OCI-LY1 (cell line): ENCODE data around the gene CFAP44.

Experiments
- H2AFZ ChIP-seq: fragments of 200-600 bp; sonication (generic), shearing (Covaris generic); 2 replicates; pipeline ENCODE4 v1.6.0; 2014; ENCODE audit warnings: antibody characterized with exemption, mild to moderate bottlenecking, low read length
- H3F3A ChIP-seq: fragments of 200-600 bp; sonication (generic), shearing (Covaris generic); 2 replicates; pipeline ENCODE4 v1.6.0; 2014; ENCODE audit warnings: mild to moderate bottlenecking, antibody characterized with exemption, low read length, moderate library complexity; ENCODE audit not compliant: insufficient read depth
- H3K27ac ChIP-seq: fragments of 200-600 bp; sonication (generic); 2 replicates; pipeline ENCODE4 v1.5.1; 2014; ENCODE audit warnings: low read length, mixed run types, mild to moderate bottlenecking, low read depth; ENCODE audit not compliant: poor library complexity, severe bottlenecking
- H3K27me3 ChIP-seq: fragments of 200-600 bp; sonication (generic); 2 replicates; pipeline ENCODE4 v1.6.0; 2014; ENCODE audit warnings: antibody characterized with exemption, mild to moderate bottlenecking, low read length, moderate library complexity; ENCODE audit not compliant: insufficient read depth
- H3K36me3 ChIP-seq: fragments of 200-600 bp; sonication (generic); 2 replicates; pipeline ENCODE4 v1.6.1; 2014; ENCODE audit warnings: mild to moderate bottlenecking, antibody characterized with exemption, low read length, moderate library complexity, mixed read lengths; ENCODE audit not compliant: insufficient read depth
- H3K4me1 ChIP-seq: fragments of 200-600 bp; sonication (generic); 2 replicates; pipeline ENCODE4 v1.5.1; 2014; ENCODE audit warnings: mild to moderate bottlenecking, low read length, moderate library complexity; ENCODE audit not compliant: insufficient read depth, severe bottlenecking
- H3K4me2 ChIP-seq: fragments of 200-600 bp; sonication (generic), shearing (Covaris generic); 2 replicates; pipeline ENCODE4 v1.6.1; 2014; ENCODE audit warnings: low read length
- H3K4me3 ChIP-seq: fragments of 200-600 bp; sonication (generic); 2 replicates; pipeline ENCODE4 v1.5.1; 2014; ENCODE audit warnings: low read length, low read depth, mild to moderate bottlenecking, mixed read lengths; ENCODE audit not compliant: poor library complexity, severe bottlenecking
- H3K79me2 ChIP-seq: fragments of 200-600 bp; shearing (Covaris generic); 2 replicates; pipeline ENCODE4 v1.6.1; 2016; ENCODE audit warnings: mixed run types, low read length, mixed read lengths; ENCODE audit not compliant: insufficient read depth
- H3K9ac ChIP-seq: fragments of 200-600 bp; sonication (generic), shearing (Covaris generic); 2 replicates; pipeline ENCODE4 v1.6.1; 2014; ENCODE audit warnings: mild to moderate bottlenecking, low read length, mixed read lengths
- H3K9me2 ChIP-seq: fragments of 200-600 bp; sonication (generic), shearing (Covaris generic); 2 replicates; pipeline ENCODE4 v1.6.1; 2014; ENCODE audit warnings: low read depth, mild to moderate bottlenecking, low read length, mixed read lengths
- H3K9me3 ChIP-seq: fragments of 200-600 bp; shearing (Covaris generic); 2 replicates; pipeline ENCODE4 v1.6.1; 2014; ENCODE audit warnings: low read length, mixed read lengths
- H4K20me1 ChIP-seq: fragments of 200-600 bp; sonication (generic), shearing (Covaris generic); 2 replicates; pipeline ENCODE4 v1.6.0; 2016; ENCODE audit warnings: mild to moderate bottlenecking, low read length; ENCODE audit not compliant: insufficient read depth
- EZH2 ChIP-seq: fragments of 200-600 bp; sonication (generic), shearing (Covaris generic); IDR thresholded peaks from 2 replicates; pipeline ENCODE4 v1.8.0; 2017; ENCODE audit warnings: borderline replicate concordance, mixed run types, mild to moderate bottlenecking, antibody characterized with exemption, low read length, moderate library complexity, mixed read lengths
- TF ChIP-seq, protein P1 (sequence below): fragments of 200-600 bp; sonication (generic), shearing (Covaris generic); IDR thresholded peaks from 2 replicates; pipeline ENCODE4 v1.5.1; 2017; ENCODE audit warnings: mild to moderate bottlenecking, antibody characterized with exemption, low read length, moderate library complexity, mixed read lengths

The CFAP44 gene

DNA sequence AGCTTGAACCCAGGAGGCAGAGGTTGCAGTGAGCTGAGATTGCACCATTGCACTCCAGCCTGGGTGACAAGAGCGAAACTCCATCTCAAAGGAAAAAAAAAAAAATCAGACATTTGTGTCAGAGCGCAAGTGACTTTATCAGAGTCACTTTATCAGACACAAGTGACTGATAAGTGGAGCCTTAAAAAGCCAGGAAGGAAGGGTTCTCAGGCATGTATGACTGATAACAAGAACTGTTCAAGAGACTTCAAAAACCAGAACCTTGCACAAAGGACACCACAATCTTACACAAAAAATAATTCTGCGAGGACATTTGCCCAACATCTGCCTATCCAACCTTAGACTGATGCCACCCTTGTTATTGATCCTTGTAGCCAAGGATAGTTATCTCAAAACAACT, 13.3 kb upstream of the CFAP44 start:
- TF ChIP-seq EZH2 = no peak
- TF ChIP-seq, protein P1, sequence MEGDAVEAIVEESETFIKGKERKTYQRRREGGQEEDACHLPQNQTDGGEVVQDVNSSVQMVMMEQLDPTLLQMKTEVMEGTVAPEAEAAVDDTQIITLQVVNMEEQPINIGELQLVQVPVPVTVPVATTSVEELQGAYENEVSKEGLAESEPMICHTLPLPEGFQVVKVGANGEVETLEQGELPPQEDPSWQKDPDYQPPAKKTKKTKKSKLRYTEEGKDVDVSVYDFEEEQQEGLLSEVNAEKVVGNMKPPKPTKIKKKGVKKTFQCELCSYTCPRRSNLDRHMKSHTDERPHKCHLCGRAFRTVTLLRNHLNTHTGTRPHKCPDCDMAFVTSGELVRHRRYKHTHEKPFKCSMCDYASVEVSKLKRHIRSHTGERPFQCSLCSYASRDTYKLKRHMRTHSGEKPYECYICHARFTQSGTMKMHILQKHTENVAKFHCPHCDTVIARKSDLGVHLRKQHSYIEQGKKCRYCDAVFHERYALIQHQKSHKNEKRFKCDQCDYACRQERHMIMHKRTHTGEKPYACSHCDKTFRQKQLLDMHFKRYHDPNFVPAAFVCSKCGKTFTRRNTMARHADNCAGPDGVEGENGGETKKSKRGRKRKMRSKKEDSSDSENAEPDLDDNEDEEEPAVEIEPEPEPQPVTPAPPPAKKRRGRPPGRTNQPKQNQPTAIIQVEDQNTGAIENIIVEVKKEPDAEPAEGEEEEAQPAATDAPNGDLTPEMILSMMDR = no peak

DNA sequence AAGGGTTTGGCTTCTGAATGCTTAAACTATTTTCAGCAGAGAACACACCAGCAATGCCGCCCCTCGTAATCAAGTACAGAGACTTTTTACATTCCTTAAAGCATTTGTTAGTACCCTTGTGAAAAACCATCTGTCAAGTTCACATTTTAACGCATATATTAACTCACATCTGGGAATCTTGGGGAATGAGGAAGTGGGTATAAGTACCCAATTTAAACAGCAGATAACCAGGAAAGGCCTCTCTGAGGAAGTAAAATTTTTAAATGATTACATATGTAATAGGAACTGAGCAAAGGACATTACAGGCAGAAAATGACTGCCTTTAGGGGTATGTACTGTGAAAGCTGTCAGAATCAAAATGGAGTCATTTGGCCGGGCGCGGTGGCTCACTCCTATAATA, 12.8 kb upstream of the CFAP44 start:
- Histone ChIP-seq H3K4me1 (no peaks in the 10 kb centered on the region), H3K79me2 (no peaks in the 10 kb centered on the region), H3K4me2 (no peak overlapping the region), H3K4me3 (no peak overlapping the region), H3K9ac (no peak overlapping the region), H3K27me3 (no peaks in the 10 kb centered on the region), H2AFZ (no peak overlapping the region), H3K9me3 (no peaks in the 10 kb centered on the region), H4K20me1 (no peaks in the 10 kb centered on the region), H3K36me3 (peaks cover 45% of the 10 kb centered on the region), H3K9me2 (no peaks in the 10 kb centered on the region), H3F3A (no peaks in the 10 kb centered on the region), H3K27ac (no peak overlapping the region)
- TF ChIP-seq, protein P1 = no peak
- no peak for TF ChIP-seq EZH2

More for the DNA sequence above, 13.3 kb upstream of the CFAP44 start:
- Histone ChIP-seq H3K4me1 (no peaks in the 10 kb centered on the region), H2AFZ (no peak overlapping the region), H3K79me2 (no peaks in the 10 kb centered on the region), H3K27me3 (no peaks in the 10 kb centered on the region), H3K4me3 (no peak overlapping the region), H3K4me2 (no peak overlapping the region), H3K9me2 (no peaks in the 10 kb centered on the region), H3K9ac (no peak overlapping the region), H3F3A (no peaks in the 10 kb centered on the region), H4K20me1 (no peaks in the 10 kb centered on the region), H3K36me3 (peaks cover 49% of the 10 kb centered on the region), H3K27ac (no peak overlapping the region), H3K9me3 (no peaks in the 10 kb centered on the region)

DNA sequence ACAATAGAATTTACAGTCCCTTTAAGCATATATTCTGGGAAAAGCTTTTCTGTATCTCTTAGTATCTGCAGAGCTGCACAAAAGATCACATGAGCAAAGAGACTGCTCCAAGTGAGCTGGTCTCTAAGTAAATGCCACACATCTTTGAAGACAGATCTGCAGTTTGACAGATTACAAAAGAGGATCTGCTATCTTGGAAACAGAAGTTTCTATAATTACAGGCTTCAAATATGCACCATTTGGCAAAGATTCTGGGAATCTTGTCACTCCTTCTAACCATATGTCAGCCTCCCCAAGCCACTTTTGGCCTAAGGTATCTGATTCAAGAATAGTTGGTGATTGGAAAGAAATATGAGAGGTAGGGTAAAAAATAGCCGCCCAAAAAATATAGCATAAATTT, 9.6 kb upstream of the CFAP44 start:
- Histone ChIP-seq H3K4me2 (no peak overlapping the region), H3K4me1 (no peaks in the 10 kb centered on the region), H3K79me2 (no peaks in the 10 kb centered on the region), H3K27ac (no peak overlapping the region), H3K36me3 (peaks cover 47% of the 10 kb centered on the region), H2AFZ (no peak overlapping the region), H4K20me1 (no peaks in the 10 kb centered on the region), H3K27me3 (no peaks in the 10 kb centered on the region), H3K9ac (no peak overlapping the region), H3K9me3 (no peaks in the 10 kb centered on the region), H3F3A (no peaks in the 10 kb centered on the region), H3K9me2 (no peaks in the 10 kb centered on the region), H3K4me3 (no peak overlapping the region)
- TF ChIP-seq EZH2 = no peak
- TF ChIP-seq, protein P1 = no peak
